ENCODE measurements around the gene GNG13.

The GNG13 gene

GRCh38 chr16:770411-770810 is 30.1 kb downstream of the GNG13 start:
- no peaks in the 10 kb centered on the region; a peak in 2 of 22 replicates for H4K20me1 ChIP-seq
- TF ChIP-seq Cebpa-rat (IDR thresholded peaks at IDR 0.05): no peak
- H3K27ac ChIP-seq: no peak overlapping the region
- H3K9me3 ChIP-seq (replicated peaks in 1 of 11): no peaks in the 10 kb centered on the region
- no peaks in the 10 kb centered on the region for H3K36me3 ChIP-seq
- H3K27me3 ChIP-seq: no peaks in the 10 kb centered on the region
- H3K4me3 ChIP-seq: no peak overlapping the region
- H3K4me1 ChIP-seq: peaks cover 0 to 2% (median 0%) of the 10 kb centered on the region in 10 experiments; a peak in 2 of 20 replicates
- no peak overlapping the region for H3K4me2 ChIP-seq
- no peak overlapping the region for H3K9ac ChIP-seq

- Histone ChIP-seq H3K27ac (no peak overlapping the region), H3K27me3 (no peaks in the 10 kb centered on the region), H4K20me1 (no peaks in the 10 kb centered on the region; a peak in 2 of 22 replicates), H3K9ac (no peak overlapping the region), H3K4me2 (no peak overlapping the region), H3K36me3 (no peaks in the 10 kb centered on the region), H3K9me3 (replicated peaks in 1 of 11) (no peaks in the 10 kb centered on the region), H3K4me1 (no peaks in the 10 kb centered on the region), H3K4me3 (no peak overlapping the region)
- no peak for TF ChIP-seq Cebpa-rat (IDR thresholded peaks at IDR 0.05)
These were observed 30.6 kb downstream of the GNG13 start for GRCh38 chr16:769934-770333.

- no peak overlapping the region for H3K9ac ChIP-seq
- no peak overlapping the region for H3K4me3 ChIP-seq
- TF ChIP-seq Cebpa-rat (IDR thresholded peaks at IDR 0.05): no peak
- H3K9me3 ChIP-seq (replicated peaks in 1 of 11): no peaks in the 10 kb centered on the region
- H3K4me2 ChIP-seq: no peak overlapping the region
- no peaks in the 10 kb centered on the region for H3K27me3 ChIP-seq
- H3K4me1 ChIP-seq: no peaks in the 10 kb centered on the region
- no peaks in the 10 kb centered on the region for H3K36me3 ChIP-seq
- H4K20me1 ChIP-seq: no peaks in the 10 kb centered on the region; a peak in 2 of 22 replicates
- H3K27ac ChIP-seq: no peak overlapping the region
These were observed 31.2 kb downstream of the GNG13 start for GRCh38 chr16:769184-769784.

- Histone ChIP-seq H3K9ac (no peak overlapping the region), H4K20me1 (no peaks in the 10 kb centered on the region; a peak in 2 of 22 replicates), H3K9me3 (replicated peaks in 1 of 11) (no peaks in the 10 kb centered on the region), H3K4me3 (no peak overlapping the region), H3K27ac (no peak overlapping the region), H3K36me3 (no peaks in the 10 kb centered on the region), H3K27me3 (no peaks in the 10 kb centered on the region), H3K4me1 (no peaks in the 10 kb centered on the region), H3K4me2 (no peak overlapping the region)
- TF ChIP-seq Cebpa-rat (IDR thresholded peaks at IDR 0.05): no peak
These were observed 32.1 kb downstream of the GNG13 start for GRCh38 chr16:768428-768827.

GRCh38 chr16:767743-768235 is 32.7 kb downstream of the GNG13 start:
- no peak overlapping the region for H3K27ac ChIP-seq
- H3K4me3 ChIP-seq: no peak overlapping the region
- H3K9me3 ChIP-seq (replicated peaks in 1 of 11): no peaks in the 10 kb centered on the region
- H3K27me3 ChIP-seq: no peaks in the 10 kb centered on the region
- TF ChIP-seq Cebpa-rat (IDR thresholded peaks at IDR 0.05): no peak
- no peak overlapping the region for H3K9ac ChIP-seq
- no peaks in the 10 kb centered on the region; a peak in 2 of 22 replicates for H4K20me1 ChIP-seq
- H3K36me3 ChIP-seq: no peaks in the 10 kb centered on the region
- peaks cover 0 to 5% (median 0%) of the 10 kb centered on the region in 10 experiments; a peak in 6 of 20 replicates for H3K4me1 ChIP-seq
- no peak overlapping the region for H3K4me2 ChIP-seq

- no peaks in the 10 kb centered on the region for H3K9me3 ChIP-seq (replicated peaks in 1 of 11)
- no peaks in the 10 kb centered on the region for H3K27me3 ChIP-seq
- H4K20me1 ChIP-seq: no peaks in the 10 kb centered on the region; a peak in 1 of 22 replicates
- H3K36me3 ChIP-seq: no peaks in the 10 kb centered on the region
- peaks cover 0 to 12% (median 5%) of the 10 kb centered on the region in 10 experiments; a peak in 14 of 20 replicates for H3K4me1 ChIP-seq
- no peak overlapping the region for H3K4me2 ChIP-seq
- TF ChIP-seq Cebpa-rat (IDR thresholded peaks at IDR 0.05): no peak
- no peak overlapping the region for H3K4me3 ChIP-seq
- H3K9ac ChIP-seq: no peak overlapping the region
- no peak overlapping the region for H3K27ac ChIP-seq
These were observed 33.5 kb downstream of the GNG13 start for GRCh38 chr16:766820-767640.

GRCh38 chr16:766008-766819 is 34.3 kb downstream of the GNG13 start:
- H4K20me1 ChIP-seq: no peaks in the 10 kb centered on the region; a peak in 1 of 22 replicates
- peaks cover 0 to 20% (median 14%) of the 10 kb centered on the region in 10 experiments; a peak in 16 of 20 replicates for H3K4me1 ChIP-seq
- H3K27ac ChIP-seq: no peak overlapping the region
- H3K9me3 ChIP-seq (replicated peaks in 1 of 11): no peaks in the 10 kb centered on the region
- H3K4me3 ChIP-seq: no peak overlapping the region
- H3K9ac ChIP-seq: no peak overlapping the region
- no peak overlapping the region for H3K4me2 ChIP-seq
- no peaks in the 10 kb centered on the region for H3K27me3 ChIP-seq
- H3K36me3 ChIP-seq: no peaks in the 10 kb centered on the region
- no peak for TF ChIP-seq Cebpa-rat (IDR thresholded peaks at IDR 0.05)

- Histone ChIP-seq H3K9ac (no peak overlapping the region), H3K27ac (no peak overlapping the region), H3K27me3 (no peaks in the 10 kb centered on the region), H3K9me3 (replicated peaks in 1 of 11) (no peaks in the 10 kb centered on the region), H3K4me1 (peaks cover 0 to 28% (median 21%) of the 10 kb centered on the region in 10 experiments; a peak in 19 of 20 replicates), H4K20me1 (no peaks in the 10 kb centered on the region; a peak in 1 of 22 replicates), H3K4me2 (no peak overlapping the region), H3K4me3 (no peak overlapping the region), H3K36me3 (no peaks in the 10 kb centered on the region)
- no peak for TF ChIP-seq Cebpa-rat (IDR thresholded peaks at IDR 0.05)
These were observed 35.1 kb downstream of the GNG13 start for GRCh38 chr16:765488-765865.

Measured in BLaER1 treated with 17β-estradiol and CSF1 and Interleukin-3, amounts not matched to agents 10 nM and 100 nM (cell line).